KOPT-K1 (cell line): Measurements from ENCODE around the gene RFNG.

Experiments used
- H3K27ac ChIP-seq: fragments of 200-600 bp; sonication (generic); 2 replicates; pipeline ENCODE4 v1.5.1; 2016; ENCODE audit warnings: antibody characterized with exemption, mild to moderate bottlenecking, low read depth, low read length; ENCODE audit not compliant: poor library complexity, severe bottlenecking
- H3K36me3 ChIP-seq: fragments of 200-600 bp; sonication (generic); 2 replicates; pipeline ENCODE4 v1.5.1; 2017; ENCODE audit warnings: antibody characterized with exemption, mild to moderate bottlenecking, low read length, moderate library complexity; ENCODE audit not compliant: insufficient read depth
- H3K9me3 ChIP-seq: fragments of 200-600 bp; sonication (generic); 2 replicates; pipeline ENCODE4 v1.5.1; 2017; ENCODE audit warnings: antibody characterized with exemption, low read length, mild to moderate bottlenecking; ENCODE audit not compliant: insufficient read depth, poor library complexity, severe bottlenecking

The RFNG gene

DNA sequence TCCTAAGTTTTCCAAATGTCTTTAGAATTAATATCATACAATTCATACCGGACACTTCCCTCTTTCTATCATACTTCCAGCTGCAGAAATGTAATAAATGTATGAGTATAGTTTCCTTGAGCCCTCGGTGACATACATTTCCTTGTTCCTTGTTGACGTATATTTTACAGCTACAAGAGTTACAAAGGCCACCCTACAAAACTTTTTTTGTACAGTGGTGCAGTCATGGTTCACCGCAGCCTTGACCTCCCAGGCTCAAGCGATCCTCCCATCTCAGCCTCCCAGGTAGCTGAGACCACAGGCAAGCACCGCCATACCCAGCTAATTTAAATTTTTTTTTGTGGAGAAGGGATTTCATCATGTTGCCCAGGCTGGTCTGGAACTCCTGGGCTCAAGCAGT is 21.2 kb upstream of the RFNG start:
- Histone ChIP-seq H3K27ac (no peak overlapping the region), H3K9me3 (no peaks in the 10 kb centered on the region), H3K36me3 (peaks cover 13% of the 10 kb centered on the region)

GRCh38 chr17:82070611-82071010 is 19.0 kb upstream of the RFNG start:
- H3K36me3 ChIP-seq, result no peaks in the 10 kb centered on the region
- H3K27ac ChIP-seq, result no peak overlapping the region
- H3K9me3 ChIP-seq, result no peaks in the 10 kb centered on the region

- peaks cover 36% of the 10 kb centered on the region for H3K36me3 ChIP-seq
- no peaks in the 10 kb centered on the region for H3K9me3 ChIP-seq
- peak within 1 kb of the TSS; percentile 72 for H3K27ac ChIP-seq
Measured at GRCh38 chr17:82065638-82066303, 14.2 kb upstream of the RFNG start, which contains the start of gene DUS1L. DUS1L (minus strand) TSS chr17:82065804; CDS start chr17:82065059, 745 bp downstream.

GRCh38 chr17:82065193-82065637 is 13.6 kb upstream of the RFNG start:
- H3K9me3 ChIP-seq, result no peaks in the 10 kb centered on the region
- H3K36me3 ChIP-seq, result peaks cover 41% of the 10 kb centered on the region
- peak overlapping the region; percentile 72 for H3K27ac ChIP-seq

GRCh38 chr17:82064433-82065192 is 13.0 kb upstream of the RFNG start:
- H3K36me3 ChIP-seq, result peaks cover 47% of the 10 kb centered on the region
- peak overlapping the region; percentile 72 for H3K27ac ChIP-seq
- H3K9me3 ChIP-seq, result no peaks in the 10 kb centered on the region

- H3K36me3 ChIP-seq, result peaks cover 56% of the 10 kb centered on the region
- no peaks in the 10 kb centered on the region for H3K9me3 ChIP-seq
- no peak overlapping the region for H3K27ac ChIP-seq
Measured at GRCh38 chr17:82063424-82064415, 12.1 kb upstream of the RFNG start.

- no peaks in the 10 kb centered on the region for H3K9me3 ChIP-seq
- H3K27ac ChIP-seq, result no peak overlapping the region
- H3K36me3 ChIP-seq, result peaks cover 63% of the 10 kb centered on the region
Measured at GRCh38 chr17:82062984-82063368, 11.4 kb upstream of the RFNG start.

DNA sequence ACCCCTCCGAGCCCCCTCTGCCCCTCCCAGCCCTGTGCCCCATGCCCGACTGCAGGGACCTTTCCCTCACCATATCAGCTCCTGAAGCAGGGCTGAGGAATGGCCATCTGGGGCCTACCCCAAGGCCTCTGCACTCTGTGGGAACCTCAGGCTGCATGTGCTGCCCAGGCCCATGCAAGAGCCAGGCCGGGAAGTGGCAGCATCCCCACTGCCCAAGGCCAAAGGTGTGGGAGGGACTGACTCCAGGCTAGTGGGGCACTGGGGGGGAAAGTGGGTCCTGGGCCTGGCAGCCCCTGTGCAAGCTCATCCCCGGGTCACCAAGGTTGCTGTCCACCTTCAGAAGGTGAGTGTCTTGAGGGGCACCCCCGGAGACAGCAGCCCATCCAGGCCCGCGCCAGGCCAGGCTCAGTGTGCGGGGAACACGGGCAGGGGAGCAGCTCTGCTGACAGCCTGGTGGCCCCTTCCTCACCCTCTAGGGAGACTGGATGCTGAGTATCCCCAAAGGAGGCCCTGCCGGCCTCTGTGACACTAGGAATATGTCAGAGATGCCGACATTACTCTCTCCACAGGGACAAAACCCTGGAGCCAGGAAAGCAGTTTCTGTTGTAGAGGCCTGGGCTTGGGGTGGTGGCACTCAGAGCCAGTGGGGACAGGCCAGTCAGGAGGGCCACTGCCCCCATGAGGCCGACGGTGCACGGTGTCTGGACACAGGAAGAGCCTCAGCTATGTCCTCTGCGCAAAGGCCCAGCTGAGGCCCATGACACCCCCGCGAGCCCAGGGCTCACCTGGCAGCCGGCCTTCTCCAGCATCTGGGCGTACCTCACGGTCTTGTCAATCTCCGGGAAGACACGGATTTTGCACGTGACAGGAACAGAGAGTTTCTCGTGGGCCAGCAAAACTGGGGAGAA is 10.7 kb upstream of the RFNG start:
- H3K36me3 ChIP-seq, result peaks cover 70% of the 10 kb centered on the region
- no peak overlapping the region for H3K27ac ChIP-seq
- H3K9me3 ChIP-seq, result no peaks in the 10 kb centered on the region

- peaks cover 80% of the 10 kb centered on the region for H3K36me3 ChIP-seq
- H3K27ac ChIP-seq, result no peak overlapping the region
- H3K9me3 ChIP-seq, result no peaks in the 10 kb centered on the region
Measured at GRCh38 chr17:82061047-82061925, 9.7 kb upstream of the RFNG start.

GRCh38 chr17:82060614-82061013 is 9.0 kb upstream of the RFNG start:
- H3K9me3 ChIP-seq, result no peaks in the 10 kb centered on the region
- H3K36me3 ChIP-seq, result peaks cover 87% of the 10 kb centered on the region
- H3K27ac ChIP-seq, result no peak overlapping the region

DNA sequence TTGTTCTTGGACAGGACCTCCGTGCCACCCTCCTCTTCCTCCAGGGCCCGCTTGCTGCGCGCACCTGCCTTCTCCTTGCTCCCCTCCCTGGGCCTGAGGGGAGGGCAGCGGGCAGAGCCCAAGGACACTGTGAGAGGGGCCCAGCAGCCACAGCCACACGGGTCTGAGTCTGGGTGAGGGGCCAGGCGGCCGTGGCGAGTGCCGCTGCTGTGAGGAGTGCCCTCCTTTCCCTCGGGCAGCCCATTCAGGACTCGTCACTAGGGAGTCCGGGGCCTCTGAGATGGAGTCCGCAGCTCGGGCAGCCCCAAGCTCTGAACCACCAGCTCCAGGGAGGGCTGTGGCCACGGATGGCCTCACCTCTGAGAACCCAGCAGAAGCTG is 8.4 kb upstream of the RFNG start:
- Histone ChIP-seq H3K36me3 (peaks cover 93% of the 10 kb centered on the region), H3K27ac (no peak overlapping the region), H3K9me3 (no peaks in the 10 kb centered on the region)

DNA sequence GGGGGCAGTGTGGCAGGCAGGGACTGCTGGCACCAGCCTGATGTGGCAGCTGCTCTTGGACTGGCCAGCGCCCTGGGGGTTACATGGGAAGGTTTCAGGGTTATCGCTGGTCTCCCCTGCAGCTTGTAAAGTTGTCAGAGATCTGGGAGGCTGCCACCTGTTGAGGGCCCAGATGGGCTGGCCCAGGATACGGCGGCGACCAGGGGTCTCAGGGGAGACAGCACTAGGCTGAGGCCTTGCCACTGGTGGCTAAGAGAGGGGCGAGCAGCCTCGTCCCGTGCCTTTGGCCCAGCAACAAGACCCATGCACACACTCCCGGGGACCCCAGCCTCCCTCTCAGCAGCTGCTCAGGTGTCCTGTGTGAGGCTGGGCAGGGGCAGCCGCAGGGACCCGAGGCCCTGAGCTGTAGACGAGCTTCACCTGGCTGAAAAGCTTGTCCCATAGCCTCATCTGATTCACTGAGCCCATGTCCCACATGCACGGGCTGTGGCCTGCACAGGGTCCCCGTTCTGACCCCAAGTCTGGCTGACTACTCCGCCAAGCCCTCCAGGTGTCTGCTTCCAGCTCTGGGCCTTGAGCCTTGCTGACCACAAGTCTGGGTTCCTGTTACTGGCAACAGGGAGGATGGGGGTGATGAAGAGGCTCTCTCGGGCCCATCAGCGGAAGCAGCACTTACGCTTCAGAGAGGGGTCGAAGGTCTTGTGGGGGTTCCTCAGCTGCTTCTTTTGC is 7.8 kb upstream of the RFNG start:
- peaks cover 99% of the 10 kb centered on the region for H3K36me3 ChIP-seq
- H3K27ac ChIP-seq, result no peak overlapping the region
- no peaks in the 10 kb centered on the region for H3K9me3 ChIP-seq

DNA sequence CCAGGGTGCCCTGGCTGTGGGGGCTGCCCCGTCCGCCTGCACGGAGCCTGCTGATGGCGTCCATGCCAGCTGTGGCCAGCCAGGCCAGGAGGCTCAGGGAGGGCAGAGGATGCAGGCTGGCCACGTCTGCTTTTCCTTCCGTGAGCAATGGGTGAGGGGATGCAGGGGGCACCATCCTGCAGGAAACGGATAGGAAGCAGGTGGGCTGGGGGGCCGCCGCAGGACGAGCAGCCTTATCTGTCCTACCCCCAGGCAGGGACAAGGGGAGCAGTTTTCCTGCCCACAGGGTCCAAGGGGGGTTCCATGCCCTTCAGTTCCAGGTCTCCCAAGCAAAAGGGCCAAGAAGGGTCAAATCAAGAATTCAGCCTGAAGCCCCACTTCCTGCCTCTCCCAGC is 7.2 kb upstream of the RFNG start:
- Histone ChIP-seq H3K36me3 (peaks cover 99% of the 10 kb centered on the region), H3K9me3 (no peaks in the 10 kb centered on the region), H3K27ac (no peak overlapping the region)
